ENCODE measurements around the gene SREK1.

SREK1 gene

GRCh38 chr5:66164044-66164790, 20.1 kb downstream of the SREK1 start:
- DNase-seq (ENCODE audit: low spot score), result no peak

- no peak for DNase-seq (ENCODE audit: low spot score)
Measured at GRCh38 chr5:66168226-66168625, 24.1 kb downstream of the SREK1 start.

DNA sequence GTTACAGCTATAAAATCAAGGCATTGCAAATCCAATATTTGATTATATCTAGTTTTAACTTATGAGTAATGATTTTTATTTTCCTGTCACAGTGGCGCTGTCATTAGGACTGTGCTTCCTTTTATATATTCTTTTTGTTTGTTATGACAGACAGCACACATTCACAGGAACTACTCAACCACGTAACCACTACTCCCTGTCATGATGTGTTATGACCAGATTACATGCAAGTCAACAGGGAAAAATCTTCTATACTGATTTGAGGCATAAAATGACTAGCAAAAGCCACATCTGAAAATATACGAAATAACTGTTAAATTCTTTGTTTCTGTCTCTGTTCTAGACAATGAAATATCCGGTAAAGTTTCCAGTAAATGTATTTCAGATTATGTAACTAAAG, 25.4 kb downstream of the SREK1 start:
- DNase-seq (ENCODE audit: low spot score), result no peak

DNA sequence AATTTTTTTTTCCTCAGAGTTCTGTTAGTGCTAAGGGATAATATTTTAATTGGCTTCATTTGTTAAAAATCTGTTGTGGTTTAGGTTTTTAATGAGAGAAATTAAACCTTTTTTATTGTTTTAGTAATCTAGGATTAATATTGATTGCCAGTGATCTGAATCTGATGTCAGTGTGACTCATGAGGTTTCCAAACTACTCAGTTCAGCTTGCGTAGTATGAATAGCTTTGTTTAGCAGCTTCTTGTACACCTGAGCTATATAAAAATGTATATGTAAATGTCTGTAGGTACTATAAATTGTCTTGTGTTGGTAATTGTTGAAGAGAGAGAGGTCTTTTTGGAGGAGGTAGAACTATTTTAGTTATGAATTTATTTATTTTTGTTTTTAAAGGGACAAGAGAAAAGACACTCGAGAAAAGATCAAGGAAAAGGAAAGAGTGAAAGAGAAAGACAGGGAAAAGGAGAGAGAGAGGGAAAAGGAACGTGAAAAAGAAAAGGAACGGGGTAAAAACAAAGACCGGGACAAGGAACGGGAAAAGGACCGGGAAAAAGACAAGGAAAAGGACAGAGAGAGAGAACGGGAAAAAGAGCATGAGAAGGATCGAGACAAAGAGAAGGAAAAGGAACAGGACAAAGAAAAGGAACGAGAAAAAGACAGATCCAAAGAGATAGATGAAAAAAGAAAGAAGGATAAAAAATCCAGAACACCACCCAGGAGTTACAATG, 26.3 kb downstream of the SREK1 start:
- no peak for DNase-seq (ENCODE audit: low spot score)

- peak; percentile 11 for DNase-seq (ENCODE audit: low spot score)
Measured at GRCh38 chr5:66171349-66172344, 27.5 kb downstream of the SREK1 start.

DNA sequence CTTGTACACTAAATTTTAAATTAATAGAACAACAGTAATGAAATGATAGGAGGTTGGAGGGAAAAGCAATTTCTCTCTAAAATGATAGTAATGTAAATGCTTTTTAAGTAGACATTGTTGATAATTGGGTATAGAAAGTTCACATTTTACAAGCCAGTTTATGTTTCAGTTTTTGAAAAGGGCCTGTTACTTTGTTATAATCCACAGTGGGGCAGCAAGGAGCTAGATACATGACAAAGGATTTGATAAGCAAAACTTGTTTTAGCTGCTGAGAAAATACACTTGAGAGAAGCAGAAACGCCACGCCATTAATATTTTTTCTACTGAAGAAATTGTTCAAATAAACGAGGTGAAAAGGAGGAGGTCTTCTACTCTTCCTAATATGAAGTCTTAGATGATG, 30.2 kb downstream of the SREK1 start:
- no peak for DNase-seq (ENCODE audit: low spot score)

- DNase-seq (ENCODE audit: low spot score), result no peak
Measured at GRCh38 chr5:66178799-66179198, 34.7 kb downstream of the SREK1 start.

DNA sequence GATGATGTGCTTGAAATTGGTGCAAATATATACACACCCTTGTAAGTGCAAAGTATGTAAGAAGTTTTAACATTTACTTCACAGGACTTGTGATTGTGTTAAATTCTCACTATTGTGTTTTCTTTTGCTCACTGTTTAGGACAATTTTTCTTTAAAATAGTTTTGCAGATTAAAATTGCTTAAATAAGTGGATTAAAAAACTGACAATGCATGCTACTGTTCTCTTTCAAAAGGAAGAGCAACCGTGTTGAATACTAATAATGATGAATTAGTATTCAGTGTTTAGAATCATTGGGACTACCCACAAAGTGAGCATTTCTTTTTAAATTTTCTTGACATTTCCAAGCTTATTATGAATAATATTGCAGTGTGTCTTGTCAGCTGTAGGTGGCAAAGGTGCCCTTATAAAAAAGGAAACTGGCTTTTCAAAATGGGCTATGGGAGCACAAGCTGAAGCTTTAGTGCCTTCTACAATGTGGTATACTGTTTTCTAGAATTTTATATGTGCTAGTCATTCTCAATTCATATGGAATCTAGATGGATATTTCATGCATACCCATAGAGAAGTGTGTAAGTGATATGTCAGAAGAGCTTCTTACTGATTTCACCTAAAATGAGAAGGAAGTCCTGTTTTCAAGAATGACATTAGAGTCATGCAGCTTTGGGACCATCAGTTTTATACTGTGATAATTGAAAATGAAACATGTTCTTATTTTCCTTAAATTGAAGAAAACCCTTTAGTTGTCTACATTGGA, 35.4 kb downstream of the SREK1 start:
- no peak for DNase-seq (ENCODE audit: low spot score)

- DNase-seq (ENCODE audit: low spot score), result no peak
Measured at GRCh38 chr5:66180282-66181155, 36.4 kb downstream of the SREK1 start.

- DNase-seq (ENCODE audit: low spot score), result no peak
Measured at GRCh38 chr5:66186108-66186507, 42.0 kb downstream of the SREK1 start.

GRCh38 chr5:66193419-66193818, 49.3 kb downstream of the SREK1 start:
- no peak for DNase-seq (ENCODE audit: low spot score)

DNA sequence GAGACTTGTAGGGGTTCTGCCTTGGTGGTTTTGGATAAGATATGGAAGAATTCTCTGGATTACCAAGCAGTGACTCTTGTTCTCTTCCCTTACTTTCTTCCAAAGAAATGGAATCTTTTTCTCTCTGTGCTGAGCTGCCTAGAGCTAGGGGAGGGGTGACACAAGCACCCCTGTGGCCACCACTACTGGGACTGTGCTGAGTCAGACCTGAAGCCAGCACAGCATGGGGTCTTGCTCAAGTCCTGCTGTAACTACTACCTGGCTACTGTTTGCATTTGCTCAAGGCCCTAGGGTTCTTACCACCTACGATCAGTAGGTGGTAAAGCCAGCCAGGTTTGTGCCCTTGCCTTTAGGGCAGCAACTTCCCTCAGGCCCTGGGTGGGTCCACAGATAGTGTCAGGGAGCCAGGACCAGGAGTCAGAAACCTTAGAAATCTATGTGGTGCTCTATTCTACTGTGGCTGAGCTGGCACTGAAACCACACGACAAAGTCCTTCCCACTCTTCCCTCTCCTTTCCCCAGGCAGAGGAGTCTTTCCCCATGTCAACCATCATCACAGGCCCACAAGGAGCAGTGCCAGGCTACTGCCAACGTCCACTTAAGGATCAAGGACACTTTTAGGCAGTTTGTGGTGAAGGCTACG, 53.8 kb downstream of the SREK1 start:
- DNase-seq (ENCODE audit: low spot score), result no peak

- DNase-seq (ENCODE audit: low spot score), result no peak
Measured at GRCh38 chr5:66198837-66199236, 54.7 kb downstream of the SREK1 start.

- no peak for DNase-seq (ENCODE audit: low spot score)
Measured at GRCh38 chr5:66203531-66203930, 59.4 kb downstream of the SREK1 start.

GRCh38 chr5:66206465-66206864, 62.4 kb downstream of the SREK1 start:
- no peak for DNase-seq (ENCODE audit: low spot score)

DNA sequence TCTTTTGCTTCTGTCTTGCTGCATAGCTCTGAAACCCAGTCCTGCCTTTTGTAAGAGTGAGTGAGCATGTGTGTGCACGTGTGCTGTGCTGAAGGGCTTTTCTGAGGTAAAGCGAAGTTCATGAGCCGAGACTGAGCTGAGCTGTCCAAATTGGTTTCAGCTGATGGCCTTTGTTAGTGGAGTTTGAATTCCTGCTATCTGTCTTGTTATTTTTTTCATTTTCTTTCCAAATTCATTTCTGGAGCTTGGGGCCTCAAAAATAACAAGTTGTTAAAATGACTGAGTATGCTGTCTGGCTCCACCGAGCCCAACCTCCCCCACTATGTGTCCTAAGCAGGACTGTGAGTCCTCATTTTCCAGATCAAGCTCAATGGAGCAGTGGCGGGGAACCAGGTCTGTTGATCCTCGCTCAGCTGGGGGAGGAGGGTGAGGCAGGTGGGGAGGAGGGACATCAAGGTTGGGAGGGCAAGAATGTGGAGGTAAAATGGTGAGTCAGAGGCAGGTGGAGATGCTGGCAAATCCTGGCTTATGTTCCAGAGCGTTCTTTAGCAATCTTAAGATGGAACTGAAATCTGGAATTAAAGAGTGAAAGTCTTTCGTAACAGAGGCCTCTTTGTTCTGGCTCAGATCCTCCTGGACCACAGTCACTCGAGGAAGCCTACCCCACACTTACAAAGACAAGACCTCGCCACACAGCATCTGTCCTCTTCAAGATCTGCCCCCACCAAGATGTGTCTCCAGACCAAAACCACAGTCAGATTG, 63.9 kb downstream of the SREK1 start:
- no peak for DNase-seq (ENCODE audit: low spot score)

DNA sequence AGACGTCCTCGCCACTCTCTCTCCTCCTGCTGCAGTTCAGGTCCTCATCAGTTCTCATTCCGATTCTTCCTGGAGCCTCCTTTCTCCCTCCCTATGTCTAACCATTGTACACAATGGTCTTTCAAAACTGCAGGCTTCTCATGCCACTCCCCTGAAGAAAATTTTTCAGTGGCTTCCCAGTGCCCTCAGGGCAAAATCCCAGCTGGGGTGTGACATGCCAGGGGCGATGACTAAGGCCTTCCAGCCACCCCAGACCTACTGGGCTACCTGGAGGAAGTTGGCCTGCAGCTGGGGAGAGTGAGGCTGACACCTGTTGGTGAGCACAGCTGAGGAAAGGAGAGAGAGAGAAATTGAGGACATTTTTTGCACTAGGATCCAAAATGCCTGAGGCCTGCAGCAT, 65.2 kb downstream of the SREK1 start:
- DNase-seq (ENCODE audit: low spot score), result no peak

- DNase-seq (ENCODE audit: low spot score), result no peak
Measured at GRCh38 chr5:66209794-66210193, 65.7 kb downstream of the SREK1 start.

DNA sequence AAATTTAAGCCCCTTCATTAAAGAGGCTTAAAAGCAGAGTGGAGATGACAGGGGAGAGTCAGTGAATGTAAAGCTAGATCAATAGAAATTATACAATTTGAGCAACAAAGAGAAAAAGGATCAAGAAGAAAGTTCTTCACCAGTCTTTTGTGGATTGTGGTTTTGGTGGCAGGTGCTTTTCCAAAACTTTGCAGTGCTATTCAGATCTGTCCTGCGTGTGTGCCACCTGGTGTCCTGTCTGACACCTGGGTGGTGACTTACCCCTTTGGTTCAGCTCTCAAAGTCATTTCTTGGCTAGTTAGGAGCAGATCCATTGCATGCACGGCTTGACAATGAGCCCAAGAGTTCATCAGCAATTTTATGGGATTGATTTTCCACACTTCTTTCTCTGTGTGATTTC, 69.4 kb downstream of the SREK1 start:
- no peak for DNase-seq (ENCODE audit: low spot score)
